OCI-LY3 (cell line): ENCODE measurements around the gene ARL5B.

Experiments
- CTCF ChIP-seq: fragments of 200-600, 300-600 bp; sonication (generic); IDR thresholded peaks from 2 replicates; pipeline ENCODE4 v1.5.1; 2014; ENCODE audit warnings: antibody characterized with exemption, low read length, low read depth
- EZH2phosphoT487 ChIP-seq: fragments of 200-600 bp; shearing (Covaris generic); IDR thresholded peaks from 2 replicates; pipeline ENCODE4 v1.6.1; 2018; ENCODE audit warnings: antibody characterized with exemption, mixed run types, low read depth

GRCh38 chr10:18681971-18682411 is 22.8 kb downstream of the ARL5B start:
- TF ChIP-seq CTCF (no peak), EZH2phosphoT487 (no peak)
